GM19372 (cell line): ENCODE results near the gene PDP2.

Source experiments
- ATAC-seq: cut with Tn5 transposase; IDR thresholded peaks from one replicate; pipeline ENCODE4 v1.9.1; 2021; ENCODE audit warnings: mild to moderate bottlenecking, low read depth, moderate library complexity; ENCODE audit not compliant: unreplicated experiment

The PDP2 gene, protein sequence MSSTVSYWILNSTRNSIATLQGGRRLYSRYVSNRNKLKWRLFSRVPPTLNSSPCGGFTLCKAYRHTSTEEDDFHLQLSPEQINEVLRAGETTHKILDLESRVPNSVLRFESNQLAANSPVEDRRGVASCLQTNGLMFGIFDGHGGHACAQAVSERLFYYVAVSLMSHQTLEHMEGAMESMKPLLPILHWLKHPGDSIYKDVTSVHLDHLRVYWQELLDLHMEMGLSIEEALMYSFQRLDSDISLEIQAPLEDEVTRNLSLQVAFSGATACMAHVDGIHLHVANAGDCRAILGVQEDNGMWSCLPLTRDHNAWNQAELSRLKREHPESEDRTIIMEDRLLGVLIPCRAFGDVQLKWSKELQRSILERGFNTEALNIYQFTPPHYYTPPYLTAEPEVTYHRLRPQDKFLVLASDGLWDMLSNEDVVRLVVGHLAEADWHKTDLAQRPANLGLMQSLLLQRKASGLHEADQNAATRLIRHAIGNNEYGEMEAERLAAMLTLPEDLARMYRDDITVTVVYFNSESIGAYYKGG

DNA sequence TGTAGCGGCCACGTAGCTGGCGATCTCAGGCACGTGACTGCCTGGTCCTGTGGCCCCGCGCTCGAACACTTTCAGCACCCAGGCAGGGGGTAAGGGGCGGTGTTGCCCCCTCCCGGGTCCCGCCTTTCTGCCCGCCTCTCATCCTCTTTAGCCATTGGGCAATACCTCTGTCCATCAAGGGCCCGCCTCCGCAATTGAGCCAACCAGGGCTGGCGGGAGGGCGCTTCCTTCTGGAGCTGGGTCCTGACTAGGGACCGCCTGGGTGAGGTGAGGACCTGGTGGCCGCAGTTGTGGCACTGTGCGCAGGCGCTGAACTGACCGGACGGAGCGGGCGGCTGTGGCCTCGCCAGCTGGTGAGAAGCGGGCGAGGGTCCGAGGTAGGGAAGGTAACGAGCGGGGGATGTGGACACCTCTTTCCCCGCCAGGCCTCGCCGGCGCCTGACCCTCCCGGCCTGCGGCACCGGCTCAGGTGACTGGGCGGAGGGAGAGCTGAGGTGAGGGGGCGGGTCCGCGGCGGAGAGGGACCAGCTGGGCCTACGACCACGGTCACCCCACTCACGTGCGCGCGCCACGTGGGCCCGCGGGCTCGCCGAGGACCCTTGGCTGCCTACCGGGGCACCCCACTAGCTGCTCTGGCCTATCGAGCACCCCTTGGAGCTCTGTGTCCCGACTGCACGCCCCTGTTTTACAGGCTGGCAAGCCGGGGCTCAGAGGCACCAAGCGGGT lies at the start of gene PDP2:
TSS of gene PDP2 (plus strand) at position 228 of the 726 bp plus-strand sequence. CDS start 3,770 bp downstream, outside the sequence.
- peak; percentile 97 for ATAC-seq

DNA sequence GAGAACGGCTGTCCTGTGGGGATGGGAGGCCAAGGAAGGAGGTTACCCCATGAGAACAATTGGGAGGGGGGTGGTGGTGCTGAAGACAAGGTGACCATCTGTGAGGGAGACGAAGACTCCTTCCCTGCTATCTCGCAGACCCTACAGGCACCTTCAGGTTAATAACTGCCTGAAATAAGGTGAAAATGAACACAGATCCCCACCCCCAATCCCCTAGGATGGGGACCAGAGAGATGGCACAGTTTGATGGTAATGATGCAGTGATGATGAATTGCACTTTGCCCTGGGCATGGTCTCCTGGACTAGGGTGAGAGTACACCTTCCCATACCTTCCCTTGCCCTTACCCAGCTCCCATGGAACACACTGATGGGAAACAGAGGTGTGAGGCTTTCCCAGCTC lies 48.1 kb upstream of the PDP2 start:
- ATAC-seq: no peak

DNA sequence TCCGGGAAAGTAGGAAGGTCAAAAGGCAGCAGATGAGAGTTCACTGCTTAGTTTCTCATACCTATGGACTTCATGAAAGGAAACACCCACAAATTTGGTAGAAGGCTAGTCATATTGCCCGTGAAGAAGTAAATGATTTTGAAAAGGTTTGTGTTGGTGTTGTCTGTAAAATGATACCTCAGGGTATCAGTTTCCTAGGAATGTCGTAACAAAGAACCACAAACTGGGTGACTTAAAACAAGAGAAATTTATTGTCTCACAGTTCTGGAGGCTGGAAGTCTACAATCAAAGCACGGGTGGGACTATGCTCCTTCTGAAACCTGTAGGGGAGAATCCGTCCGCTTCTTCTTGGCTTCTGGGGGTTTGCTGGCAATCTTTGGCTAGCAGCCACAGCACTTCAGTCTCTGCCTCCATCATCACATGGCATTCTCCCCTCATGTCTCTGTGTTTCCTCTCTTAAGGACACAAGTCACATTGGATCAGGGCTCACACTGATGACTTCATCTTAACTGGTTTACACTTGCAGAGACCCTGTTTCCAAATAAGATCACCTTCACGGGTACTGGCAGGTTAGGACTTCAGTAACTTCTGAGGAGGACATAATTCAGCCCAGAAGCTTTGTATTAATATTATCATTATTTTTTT lies 47.5 kb upstream of the PDP2 start:
- no peak for ATAC-seq

DNA sequence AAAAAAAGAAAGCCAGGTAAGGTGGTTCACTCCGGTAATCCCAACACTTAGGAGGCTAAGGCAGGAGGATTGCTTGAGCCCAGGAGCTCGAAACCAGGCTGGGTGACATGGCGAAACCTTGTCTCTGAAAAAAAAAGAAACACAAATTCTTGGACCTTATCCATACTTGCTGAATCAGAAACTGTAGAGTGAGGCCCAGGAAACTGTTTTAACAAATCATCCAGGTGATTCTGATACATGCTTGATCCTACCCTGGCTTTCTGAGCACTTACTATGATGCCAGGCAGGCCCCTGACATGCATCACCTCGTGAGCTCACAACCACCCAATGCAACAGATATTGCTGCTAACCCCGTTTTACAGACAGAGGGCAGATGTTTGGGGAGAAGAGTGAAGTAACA lies 45.6 kb upstream of the PDP2 start:
- ATAC-seq: no peak

DNA sequence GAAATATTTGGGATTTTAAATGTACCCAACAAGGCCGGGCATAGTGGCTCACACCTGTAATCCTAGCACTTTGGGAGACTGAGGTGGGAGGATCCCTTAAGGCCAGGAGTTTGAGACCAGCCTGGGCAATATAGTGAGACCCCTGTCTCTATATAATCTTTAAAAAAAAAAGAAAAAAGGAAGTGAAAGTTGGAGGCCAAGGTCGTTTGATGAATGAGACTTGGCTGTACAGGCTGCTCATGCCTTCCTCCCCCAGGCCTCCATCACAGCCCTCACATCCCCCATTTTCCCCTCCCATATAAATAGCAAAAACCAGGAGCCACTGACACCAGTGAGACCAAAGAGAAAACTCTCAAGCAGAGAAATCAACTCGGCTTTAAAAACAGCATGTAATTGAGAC lies 39.4 kb upstream of the PDP2 start:
- no peak for ATAC-seq

DNA sequence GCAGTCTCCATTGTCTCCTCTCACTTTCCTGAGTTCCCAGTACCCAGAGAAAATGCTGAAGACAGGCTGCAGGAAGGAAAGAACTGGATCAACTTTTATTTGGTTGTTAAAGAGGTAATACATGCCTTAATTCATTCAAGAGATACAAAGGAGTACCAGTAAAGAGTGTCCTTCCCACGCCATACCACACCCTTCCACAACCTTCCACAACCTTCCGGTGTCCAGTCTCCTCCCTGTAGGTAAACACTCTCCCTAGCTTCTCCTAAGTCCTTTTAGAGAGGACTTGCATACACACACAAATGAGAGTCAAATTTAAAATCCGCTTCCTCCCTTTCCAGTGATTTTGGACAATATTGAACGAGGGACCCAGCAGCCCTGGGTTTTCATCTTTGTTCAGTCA lies 38.9 kb upstream of the PDP2 start:
- no peak for ATAC-seq

DNA sequence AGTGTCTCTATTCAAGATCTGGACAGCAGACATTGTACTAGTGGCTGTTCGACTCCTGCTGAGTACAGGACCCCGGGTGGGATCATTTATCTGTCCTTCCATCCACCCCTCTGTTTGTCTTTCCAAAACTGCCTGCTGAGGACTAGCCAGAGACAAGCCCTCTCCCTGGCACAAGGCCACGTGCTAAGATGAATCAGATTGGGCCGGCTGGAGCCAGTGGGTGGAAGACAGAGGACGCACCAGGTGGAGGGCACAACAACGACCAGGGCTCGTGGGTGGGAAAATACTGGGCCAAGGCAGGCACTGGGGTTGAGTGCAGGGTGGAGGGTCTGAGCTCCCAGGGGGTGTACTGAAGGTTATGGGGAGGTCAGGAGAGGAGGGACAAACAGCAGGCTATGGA lies 37.5 kb upstream of the PDP2 start:
- no peak for ATAC-seq

DNA sequence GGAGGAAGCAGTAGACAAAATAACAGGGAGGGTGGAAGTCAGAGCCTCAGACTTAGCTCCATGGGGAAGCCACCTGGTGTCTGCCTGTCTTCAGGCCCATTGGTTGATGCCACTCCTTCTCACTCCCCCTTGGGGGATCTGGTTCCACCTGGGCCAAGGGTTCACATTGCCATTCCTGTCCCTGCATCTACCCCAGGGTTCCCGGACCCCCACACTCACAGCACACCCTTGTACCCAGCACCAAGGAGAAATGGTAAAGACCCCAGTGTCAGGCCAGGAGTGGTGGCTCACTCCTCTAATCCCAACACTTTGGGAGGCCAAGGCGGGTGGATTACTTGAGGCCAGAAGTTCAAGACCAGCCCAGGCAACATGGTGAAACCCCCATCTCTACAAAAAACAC lies 37.1 kb upstream of the PDP2 start:
- no peak for ATAC-seq

DNA sequence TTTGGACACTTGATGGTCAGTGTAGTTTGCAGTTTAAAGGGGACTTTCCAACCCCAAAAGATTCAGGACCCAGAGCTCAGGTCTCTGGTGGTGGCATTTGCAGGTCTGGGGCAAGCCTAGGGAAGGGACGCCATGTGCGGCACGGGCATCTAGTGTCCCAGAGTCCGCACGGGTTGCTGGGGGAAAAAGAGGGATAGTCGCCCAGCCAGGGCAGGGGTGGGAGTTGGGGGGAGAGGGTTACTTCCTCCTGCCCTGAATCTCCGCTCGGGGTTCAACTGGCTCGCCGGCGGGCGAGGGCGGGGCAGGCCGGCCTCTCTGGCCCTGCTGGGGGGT lies 36.3 kb upstream of the PDP2 start:
- no peak for ATAC-seq

DNA sequence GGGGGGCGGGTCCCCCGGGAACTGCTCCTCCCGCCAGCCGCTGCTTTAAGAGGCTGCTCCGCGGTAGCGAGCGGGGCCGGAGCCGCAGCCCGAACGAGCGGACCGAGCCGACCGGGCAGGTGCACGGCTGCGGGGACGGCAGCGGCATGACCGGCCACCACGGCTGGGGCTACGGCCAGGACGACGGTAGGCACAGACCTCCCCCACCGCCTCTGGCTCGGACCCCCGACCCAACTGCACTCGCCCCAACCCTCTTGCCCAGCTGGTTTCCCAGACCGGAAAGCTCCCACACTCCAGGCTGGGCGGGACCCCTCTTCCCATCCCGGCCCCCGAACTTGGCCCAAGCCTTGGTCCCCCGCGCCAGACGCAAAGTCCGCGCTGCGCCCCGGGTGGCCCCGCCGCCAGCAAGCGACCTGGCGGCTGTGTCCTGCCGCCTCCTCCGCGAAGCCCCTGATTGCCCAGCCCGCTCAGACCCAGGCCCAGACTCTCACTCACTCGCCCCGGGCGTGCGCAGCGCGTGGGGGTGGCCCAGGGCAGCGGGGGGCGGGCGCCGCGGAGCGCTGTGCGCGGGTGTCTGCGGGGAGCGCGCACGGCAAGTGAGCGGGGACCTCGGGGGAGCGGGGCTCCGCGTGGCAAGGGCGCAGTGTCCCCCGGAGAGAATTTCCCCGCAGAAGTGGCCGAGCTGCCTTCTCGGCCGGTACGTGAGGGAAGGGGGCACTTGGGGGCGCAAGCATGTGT lies 35.8 kb upstream of the PDP2 start, which contains the start of gene CA7:
TSS of gene CA7 (plus strand) at position 73 of the 738 bp plus-strand sequence. CDS start at position 147, 74 bp downstream.
- ATAC-seq: no peak

DNA sequence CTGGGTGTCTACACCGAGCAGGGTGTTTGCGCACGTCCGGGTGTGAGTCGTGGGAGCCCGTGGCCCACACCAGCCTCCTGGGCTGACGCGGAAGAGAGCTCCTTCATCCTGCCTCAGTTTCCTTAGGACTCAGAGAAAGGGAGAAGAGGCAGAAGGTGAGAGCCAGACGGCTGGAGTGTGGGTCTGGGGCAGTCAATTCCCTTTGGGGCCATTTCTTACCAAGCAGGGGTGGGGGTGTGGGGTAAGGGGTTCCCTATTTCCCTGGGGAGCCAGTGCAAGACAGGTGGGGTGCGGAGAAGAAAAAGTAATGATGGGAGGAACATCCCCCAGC lies 35.3 kb upstream of the PDP2 start:
- no peak for ATAC-seq

DNA sequence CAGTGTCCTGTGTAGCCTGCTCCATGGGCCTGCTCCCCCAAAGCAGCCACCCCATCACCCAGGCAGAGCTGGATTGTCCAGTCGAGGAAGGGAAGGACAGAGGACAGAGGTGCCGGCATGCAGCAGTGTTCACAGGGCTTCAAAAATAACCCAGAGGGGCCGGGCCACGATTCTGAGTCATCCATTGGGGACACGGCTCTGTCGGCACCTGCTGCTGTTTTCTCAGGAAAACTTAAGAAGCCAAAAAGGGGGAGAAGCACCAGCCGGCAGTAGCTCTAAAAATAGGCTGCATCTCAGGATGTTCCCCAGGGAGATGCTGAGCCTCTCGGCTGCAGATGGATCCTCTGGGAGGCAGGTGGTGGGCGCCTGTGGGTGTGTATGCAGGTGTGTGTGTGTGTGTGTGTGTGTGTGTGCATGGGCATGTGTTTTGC lies 34.5 kb upstream of the PDP2 start:
- ATAC-seq: no peak

DNA sequence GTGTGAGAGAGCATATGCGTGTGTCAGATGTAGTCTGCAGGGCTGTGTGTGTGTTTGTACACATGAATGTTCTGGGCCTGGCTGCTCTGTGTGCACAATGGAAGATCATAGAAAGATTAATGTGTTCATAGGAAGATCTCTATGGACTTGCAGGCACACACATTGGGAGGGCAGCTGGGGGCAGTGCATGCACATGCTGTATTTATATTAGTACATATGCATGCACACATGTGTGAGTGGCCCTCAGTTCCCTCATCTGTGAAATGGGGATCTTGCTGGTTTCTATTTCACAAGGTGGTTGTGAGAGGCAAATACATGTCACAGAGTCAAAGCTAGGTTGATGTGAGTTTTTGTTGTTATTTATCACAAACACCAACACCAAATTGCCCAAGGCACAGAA lies 34.0 kb upstream of the PDP2 start:
- no peak for ATAC-seq

DNA sequence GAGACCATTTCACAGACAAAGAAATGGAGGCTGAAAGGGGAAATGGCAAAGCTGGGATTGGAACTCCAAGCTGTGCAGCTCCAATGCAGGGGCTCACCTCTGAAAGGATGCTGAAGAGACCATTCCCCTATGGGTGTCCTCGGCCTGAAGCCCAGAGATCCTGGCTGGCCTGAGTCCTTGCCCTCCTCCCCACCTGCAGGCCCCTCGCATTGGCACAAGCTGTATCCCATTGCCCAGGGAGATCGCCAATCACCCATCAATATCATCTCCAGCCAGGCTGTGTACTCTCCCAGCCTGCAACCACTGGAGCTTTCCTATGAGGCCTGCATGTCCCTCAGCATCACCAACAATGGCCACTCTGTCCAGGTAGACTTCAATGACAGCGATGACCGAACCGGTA lies 33.5 kb upstream of the PDP2 start:
- ATAC-seq: no peak

DNA sequence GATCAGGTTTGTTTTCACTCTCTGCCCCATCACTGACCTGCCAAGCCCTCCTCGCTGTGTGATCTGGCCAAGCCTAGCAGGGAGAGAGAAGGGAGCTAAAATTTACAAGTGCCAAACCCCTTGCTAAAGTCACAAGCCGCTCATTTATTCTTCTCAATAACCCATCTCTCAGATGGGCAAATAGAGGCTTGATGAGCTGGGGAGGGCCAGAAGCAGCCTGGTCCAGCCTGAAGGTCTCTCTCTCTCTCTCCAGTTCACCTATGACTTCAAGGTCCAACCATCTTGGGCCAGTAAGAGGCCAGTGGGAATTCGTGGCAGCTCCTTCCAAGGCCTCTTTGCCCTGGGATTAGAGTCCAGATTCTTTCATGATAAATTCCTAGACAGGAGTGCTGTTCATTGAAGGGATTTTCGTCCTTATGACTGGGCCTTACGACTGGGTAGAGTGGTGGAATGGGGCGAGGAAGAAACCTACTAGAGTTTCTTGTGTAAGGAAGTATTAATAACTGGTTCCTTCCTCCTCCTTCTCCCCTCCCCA lies 32.7 kb upstream of the PDP2 start:
- no peak for ATAC-seq

DNA sequence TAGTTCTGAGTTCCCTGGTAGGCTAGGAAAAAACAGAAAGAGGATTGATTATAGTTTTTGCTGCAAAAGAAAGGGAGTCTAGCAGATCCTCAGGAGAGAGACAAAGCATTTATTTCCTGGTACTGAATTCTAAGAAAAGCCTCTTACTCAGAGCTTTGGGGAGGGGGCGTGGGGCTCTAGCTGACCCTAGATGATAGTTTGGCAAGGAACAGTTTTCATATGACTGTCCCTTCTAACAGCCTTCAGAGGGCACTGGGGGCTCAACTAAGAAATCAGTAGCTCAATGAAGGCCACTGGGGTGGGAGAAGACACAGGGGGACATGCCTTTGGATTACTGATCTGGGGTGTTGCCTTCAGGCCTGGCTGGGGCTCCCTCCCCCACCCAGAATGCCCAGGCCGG lies 32.1 kb upstream of the PDP2 start:
- ATAC-seq: no peak

DNA sequence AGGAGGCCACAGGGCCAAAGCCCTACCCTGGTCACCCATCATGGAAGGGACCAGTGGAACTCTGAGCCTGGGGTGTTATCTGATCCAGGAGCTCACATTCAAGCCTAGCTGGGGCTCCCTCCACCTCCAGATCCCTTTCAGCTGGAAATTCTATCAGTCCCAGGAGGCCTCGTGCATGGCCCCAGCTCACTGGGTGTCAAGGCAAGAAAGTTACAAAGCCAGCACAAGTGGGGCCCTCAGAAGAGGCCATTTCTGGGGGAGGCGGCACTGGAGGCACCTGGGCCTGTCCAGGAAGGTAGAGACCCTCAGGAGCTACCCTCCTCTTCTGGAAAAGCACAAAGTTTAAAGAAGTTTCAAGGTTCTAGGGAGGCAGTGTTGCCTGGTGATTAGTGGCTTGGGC lies 31.3 kb upstream of the PDP2 start:
- no peak for ATAC-seq

DNA sequence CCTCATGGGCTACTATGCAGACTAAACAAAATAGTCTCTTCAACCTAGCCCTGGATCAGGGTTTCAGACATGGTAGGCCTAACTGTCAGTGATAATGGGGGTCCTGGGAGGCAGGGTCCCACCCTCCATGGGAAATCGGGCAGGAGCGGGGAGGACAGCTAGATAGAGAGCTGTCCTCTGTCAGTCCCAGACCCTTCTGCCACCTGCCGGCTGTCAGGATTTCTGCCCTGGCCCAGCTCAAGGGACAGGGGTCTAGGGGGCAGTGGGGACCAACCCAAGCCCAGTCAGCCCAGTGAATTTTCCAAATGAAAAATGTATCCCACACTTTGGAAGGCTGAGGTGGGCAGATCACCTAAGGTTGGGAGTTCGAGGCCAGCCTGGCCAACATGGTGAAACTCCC lies 30.8 kb upstream of the PDP2 start:
- ATAC-seq: no peak

DNA sequence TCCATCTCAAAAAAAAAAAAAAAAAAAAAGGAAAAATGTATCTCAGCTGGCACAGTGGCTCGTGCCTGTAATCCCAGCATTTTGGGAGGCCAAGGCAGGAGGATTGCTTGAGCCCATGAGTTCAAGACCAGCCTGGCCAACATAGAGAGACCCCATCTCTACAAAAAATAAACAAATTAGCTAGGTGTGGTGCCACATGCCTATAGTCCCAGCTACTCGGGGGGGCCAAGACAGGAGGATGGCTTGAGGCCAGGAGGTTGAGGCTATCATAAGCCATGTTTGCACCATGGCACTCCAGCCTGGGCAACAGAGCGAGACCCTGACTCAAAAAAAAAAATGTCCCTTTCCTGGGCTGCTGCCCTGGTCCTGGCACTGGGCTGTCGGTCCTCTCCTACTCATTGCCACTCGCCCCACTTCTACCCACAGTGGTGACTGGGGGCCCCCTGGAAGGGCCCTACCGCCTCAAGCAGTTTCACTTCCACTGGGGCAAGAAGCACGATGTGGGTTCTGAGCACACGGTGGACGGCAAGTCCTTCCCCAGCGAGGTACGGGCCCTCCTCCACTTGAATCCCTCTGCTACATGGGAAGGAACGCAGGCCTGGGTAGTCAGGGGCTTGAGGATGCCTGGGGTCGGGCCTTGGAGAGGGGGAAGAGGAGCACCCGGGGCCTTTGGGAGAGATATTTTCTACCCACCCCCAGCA lies 30.1 kb upstream of the PDP2 start:
- no peak for ATAC-seq
